GM21381 (cell line): ENCODE data around the gene TNPO2.

Source experiments
- ATAC-seq: cut with Tn5 transposase; IDR thresholded peaks from one replicate; pipeline ENCODE4 v1.9.1; 2021; ENCODE audit warnings: mild to moderate bottlenecking, moderate library complexity; ENCODE audit not compliant: unreplicated experiment

Gene TNPO2

DNA sequence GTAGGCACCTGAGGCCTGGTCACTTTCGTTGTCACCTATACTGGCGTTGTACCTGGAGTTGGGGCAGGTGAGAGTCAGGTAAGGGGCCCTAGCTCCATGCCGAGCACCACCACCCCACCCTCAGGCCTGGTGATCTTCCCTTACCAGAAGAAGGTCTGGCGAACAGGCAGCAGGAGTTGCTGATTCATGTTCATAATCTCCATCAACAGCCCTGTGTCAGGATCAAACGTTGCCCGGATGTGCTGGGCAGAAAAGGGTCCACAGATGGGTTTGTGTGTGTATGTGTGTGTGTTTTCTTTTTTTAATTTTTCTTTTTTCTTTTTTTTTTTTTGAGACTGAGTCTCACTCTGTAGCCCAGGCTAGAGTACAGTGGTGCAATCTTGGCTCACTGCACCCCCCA lies 71.5 kb downstream of the TNPO2 start:
- ATAC-seq = no peak

- ATAC-seq = no peak
Observed at GRCh38 chr19:12649941-12650340, 73.8 kb downstream of the TNPO2 start.
